KG1 (cell line): ENCODE results near the gene TPRN.

Experiments
- DNase-seq: peaks from one replicate; lab custom pipeline; 2025; lab: John Stamatoyannopoulos, UW

Gene TPRN

DNA sequence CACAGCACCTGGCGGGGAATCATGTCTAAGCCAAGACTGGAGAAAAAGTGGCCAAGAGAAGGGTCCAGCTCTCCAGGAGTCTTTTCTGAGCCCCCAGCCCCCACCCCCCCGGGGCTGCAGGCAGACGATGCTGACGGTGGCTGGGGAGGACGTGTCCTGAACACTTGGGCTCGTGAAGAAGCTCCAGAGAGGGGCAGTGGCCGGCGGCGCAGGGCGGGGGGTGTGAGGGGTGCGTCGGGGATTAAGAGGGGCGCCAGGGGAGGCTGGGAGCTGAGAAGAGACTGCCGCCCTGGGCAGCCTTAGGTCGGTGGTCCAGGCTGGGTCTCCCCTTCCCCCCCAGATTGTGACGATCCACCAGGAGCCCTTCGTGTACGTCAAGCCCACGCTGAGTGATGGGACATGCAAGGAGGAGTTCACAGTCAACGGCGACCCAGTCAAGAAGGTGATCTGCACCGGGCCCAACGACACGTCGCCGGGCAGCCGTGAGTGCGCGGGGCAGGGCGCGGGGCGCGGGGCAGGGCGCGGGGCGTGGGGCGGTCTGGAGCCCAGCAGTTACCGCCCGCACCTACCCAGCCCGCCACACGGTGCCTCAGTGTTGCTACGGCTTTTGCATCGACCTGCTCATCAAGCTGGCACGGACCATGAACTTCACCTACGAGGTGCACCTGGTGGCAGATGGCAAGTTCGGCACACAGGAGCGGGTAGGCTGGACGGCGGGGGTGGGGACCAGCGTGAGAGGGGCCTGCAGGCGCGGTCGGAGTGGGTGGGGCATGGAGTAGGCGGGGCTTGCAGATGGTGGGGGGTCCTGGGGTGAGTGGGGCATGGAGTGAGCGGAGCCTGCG, 39.6 kb downstream of the TPRN start:
- DNase-seq, result no peak

DNA sequence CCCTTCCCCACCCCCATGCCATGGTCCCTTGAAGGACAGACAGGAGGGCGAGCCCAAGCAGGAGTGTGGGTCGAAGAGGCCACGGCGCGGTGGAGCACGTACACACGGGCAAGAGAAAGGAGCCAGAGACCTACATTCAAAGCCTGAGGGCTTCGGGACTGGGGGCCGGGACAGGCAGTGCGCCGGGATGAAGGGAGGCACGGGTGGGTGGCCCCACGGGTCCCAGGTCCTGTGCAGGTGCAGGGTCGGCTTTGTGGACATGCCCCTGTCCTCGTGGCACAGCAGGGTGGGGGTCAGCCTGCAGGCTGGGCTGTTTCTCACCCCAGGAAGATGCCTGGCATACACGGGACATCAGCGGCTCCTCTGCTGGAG, 40.5 kb downstream of the TPRN start:
- DNase-seq, result no peak

DNA sequence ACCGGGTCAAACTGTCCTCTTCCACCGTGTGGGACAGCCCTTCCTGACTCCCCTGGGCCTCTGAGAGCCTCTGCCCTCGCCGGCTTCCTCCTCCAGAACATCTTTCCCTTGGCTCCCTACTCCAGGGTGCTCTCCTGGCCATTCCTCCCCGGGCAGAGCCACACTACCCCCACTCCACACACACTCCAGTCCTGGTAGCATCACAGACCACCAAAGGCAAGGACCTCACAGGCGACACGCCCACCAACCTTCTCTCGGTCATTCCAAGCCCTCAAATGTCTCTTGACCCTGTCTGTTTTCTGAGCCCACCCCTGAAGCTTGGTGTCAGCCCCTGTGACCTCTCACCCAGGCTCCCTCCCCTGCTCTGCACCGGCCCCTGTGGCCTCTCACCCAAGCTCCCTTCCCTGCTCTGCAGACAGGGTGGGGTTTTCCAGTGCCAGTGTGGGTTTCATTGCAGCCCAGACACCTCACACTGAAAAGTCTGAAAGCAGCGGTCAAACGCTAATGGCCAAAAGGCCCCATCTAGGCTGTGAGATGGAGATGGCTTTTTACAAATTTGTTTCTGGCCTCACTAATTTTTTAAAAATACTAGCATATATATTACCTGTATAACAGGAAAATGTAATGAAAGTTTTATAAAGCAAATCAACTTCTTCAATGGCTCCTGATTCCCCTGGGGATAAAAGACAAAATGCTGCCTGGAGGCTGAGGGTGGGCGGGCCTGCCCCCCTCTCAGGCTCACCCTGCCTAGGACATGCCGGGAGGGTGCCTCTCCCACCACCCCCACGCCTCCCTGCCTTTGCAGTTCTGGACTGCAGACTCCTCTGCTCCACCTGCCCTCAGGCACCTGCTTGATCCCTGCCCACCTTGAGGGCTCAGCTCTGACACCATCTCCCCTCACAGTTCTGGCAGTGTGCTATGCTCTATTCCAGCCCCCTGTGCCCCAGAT, 41.2 kb downstream of the TPRN start:
- DNase-seq, result no peak

DNA sequence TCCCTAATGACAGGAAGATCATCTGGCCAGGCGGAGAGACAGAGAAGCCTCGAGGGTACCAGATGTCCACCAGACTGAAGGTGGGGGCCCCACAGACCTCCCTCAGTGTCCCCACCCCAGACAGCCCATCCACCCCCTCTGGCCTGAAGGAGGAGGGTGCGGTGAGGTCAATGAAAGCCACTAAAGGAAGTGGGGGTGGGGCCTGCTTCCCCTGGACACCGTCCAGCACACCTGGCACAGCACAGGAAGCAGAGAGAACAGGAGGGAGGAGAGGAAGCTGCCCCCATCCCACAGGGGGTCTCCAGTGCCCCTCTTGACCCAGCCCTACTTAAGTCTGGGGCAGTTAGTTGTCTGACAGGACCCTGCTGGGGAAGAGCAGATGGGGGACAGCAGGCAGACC, 41.9 kb downstream of the TPRN start:
- no peak for DNase-seq

DNA sequence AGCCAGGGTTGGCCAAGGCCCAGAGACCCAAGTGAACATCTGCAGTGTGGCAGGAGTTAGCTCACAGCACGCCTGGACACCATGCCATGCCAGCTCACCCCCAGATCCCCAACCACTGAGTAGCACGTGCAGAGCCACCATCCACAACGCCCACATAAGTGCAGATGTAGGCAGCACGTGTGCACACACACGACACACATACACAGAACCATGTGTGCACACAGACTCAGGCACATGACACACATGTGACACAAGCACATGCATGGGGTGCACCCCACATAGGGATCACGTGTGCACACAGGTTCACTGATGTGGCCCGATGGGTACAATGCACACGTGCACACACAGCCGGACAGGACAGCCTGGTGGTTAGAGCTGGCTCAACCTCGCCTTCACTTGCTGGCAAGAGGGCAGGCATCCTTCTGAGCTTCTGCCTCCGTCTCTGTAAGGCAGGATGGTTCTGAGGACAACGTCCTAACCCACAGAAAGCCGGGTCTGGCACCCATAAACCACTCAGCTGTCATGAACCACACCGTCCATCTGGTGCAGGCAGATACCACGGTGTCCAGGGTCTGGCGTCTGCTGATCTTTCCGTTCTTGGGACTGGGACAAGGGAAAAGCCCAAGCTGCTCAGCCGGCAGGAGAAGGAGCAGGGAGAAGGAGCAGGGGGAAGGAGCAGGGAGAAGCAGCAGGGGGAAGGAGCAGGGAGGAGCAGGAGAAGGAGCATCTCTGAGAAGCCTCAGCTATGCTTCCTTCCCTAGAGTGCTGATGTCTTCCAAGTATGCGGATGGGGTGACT, 42.7 kb downstream of the TPRN start:
- DNase-seq, result no peak

DNA sequence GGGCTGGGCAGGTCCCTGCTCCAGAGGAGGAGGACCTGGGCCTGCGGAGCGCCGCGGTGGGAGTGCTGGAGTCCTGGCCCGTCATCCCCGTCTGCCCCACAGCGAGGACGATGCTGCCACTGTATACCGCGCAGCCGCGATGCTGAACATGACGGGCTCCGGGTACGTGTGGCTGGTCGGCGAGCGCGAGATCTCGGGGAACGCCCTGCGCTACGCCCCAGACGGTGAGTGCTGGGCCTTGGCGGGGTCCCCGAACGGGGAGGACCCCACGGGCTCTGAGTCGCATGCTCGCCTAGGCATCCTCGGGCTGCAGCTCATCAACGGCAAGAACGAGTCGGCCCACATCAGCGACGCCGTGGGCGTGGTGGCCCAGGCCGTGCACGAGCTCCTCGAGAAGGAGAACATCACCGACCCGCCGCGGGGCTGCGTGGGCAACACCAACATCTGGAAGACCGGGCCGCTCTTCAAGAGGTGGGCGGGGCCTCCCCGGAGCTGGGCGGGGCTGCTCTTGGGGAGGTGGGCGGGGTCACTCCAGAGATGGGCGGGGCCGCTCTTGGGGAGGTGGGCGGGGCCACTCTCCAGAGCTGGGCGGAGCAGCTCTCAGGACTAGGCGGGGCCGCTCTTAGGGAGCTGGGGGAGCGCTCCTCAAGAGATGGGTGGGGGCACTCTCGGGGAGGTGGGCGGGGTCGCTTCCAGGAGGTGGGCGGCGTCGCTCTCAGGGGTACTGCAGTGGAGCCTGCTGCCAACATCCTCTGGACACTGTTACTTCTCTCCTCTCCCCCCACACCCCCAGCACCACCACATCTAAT, 43.8 kb downstream of the TPRN start:
- DNase-seq, result no peak

DNA sequence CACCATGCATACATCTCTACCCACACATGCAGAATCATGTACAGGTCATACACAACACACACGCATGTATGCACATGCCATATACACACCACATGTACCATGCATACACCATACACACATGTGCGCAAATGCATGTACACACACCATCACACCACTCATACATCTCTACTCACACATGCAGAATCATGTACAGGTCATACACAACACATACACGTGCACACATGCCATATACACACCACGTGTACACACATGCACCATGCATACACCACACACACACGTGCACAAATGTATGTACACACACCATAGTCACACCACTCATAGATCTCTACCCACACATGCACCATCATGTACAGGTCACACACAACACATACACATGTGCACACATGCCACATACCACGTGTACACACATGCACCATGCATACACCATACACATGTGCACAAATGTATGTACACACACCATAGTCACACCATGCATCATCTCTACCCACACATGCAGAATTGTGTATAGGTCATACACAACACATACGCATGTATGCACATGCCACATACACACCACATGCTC, 47.6 kb downstream of the TPRN start:
- no peak for DNase-seq

DNA sequence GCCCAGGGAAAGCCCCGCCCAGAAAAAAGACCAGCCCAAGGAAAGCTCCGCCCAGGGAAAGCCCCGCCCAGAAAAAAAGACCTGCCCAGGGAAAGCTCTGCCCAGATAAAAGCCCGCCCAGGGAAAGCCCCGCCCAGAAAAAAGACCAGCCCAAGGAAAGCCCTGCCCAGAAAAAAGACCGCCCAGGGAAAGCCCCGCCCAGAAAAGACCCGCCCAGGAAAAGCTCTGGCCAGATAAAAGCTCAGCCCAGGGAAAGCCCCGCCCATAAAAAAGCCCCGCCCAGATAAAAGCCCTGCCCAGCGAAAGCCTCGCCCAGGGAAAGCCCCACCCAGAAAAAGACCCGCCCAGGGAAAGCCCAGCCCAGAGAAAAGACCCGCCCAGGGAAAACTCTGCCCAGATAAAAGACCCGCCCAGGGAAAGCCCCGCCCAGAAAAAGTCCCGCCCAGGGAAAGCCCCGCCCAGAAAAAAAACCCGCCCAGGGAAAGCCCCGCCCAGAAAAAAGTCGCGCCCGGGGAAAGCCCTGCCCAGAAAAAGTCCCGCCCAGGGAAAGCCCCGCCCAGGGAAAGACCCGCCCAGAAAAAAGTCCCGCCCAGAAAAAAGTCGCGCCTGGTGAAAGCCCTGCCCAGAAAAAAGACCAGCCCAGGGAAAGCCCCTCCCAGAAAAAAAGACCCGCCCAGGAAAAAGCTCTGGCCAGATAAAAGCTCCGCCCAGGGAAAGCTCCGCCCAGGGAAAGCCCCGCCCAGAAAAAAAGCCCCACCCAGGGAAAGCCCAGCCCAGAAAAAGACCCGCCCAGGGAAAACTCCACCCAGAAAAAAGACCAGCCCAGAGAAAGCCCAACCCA, 49.7 kb downstream of the TPRN start:
- DNase-seq, result no peak

DNA sequence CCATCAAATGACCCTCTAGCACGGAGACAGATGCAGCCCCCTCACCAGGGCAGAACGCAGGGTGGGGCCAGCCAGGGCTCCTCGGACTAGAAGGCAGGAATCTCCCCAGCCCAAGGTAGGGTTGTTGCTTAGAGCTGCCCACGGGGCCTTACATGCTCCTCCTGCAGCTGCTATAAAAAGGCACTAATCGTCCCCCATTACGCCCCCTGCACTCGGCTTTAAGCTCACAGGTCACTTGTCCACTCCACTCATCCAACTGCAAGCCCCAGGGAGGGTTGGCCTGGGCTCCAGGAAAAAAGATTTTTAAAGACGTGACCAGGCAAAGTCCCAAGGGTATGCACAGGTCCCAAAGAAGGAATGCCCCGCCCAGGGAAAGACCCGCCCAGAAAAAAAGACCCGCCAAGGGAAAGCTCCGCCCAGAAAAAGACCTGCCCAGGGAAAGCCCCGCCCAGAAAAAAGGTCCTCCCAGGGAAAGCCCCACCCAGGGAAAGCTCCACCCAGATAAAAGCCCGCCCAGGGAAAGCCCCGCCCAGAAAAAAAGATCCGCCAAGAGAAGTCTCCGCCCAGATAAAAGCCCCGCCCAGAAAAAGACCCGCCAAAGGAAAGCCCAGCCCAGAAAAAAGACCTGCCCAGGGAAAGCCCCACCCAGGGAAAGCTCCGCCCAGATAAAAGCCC, 50.5 kb downstream of the TPRN start:
- DNase-seq, result no peak

DNA sequence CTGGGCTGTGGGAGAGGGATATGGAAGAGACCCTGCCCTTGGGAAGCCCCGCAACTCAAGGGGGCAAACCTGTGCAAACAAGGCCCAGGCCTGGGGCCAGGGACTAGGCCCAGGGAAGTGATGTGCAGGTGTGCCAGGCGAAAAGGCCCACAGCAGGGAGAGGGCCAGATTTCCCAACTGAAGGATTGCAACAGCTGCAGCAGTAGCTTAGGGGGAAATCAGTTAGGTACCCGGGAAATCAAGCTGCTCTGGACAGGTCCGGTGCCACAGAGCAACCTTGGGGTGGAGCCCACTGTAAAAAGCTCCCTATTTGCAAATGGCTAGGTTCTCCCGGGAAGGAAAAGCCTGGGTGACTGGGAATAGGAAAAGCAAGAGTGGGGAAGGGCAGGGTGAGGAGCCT, 51.2 kb downstream of the TPRN start:
- DNase-seq, result no peak

DNA sequence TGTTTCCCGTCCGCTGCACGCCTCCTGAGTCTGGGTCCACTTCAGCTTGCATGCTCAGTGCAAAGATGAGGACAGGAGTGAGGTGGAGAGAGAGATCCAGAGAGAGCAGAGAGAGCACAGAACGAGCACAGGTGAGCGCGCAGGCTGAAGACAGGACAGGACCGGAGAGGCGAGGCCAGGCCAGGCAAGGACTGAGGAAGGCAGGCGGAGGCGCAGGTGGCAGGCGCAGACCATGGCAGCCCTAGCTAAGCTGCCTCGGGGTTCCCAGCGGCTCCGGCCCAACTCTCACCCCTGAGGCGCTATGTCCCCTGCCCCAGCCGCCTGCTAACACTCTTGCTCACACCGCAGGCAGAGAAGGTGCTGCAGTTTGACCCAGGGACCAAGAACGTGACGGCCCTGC, 51.9 kb downstream of the TPRN start:
- DNase-seq, result no peak

DNA sequence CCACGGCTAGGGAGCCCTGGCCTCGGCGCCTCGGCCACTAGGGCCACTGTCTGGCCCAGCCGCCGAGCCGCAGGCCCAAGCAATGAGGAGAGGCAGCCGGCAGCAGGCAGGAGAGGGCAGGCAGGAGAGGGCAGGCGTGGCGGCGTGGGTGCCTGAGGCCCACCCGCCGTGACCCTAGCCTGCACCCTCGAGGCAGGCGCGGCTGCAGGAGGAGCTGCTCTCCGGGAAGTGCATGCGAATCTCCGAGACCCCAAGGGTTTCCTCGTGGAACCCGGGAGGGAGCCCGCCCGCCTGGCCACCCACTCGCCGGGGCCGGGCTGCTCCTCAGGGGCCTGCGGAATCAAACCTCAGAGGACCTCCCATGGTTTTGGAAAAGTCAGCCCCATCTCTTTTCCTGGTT, 52.3 kb downstream of the TPRN start:
- no peak for DNase-seq

DNA sequence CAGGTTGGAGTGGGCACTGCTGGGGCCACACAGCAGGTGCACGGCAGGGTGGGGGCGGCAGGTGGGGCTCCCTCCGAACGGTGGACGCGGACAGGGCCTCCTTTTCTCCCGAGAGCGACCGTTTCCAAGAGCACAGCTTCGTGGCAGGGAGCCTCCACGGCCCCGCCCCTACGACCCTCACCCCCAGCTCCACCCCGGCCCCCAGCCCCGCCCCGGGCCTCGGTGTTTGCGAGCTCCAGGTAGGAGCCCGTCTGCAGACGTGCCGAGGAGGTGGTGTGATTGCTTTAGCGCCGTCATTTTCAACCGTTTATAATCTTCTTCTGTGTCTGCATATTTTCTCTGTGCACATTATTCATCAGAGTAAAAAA, 52.8 kb downstream of the TPRN start:
- DNase-seq, result no peak

DNA sequence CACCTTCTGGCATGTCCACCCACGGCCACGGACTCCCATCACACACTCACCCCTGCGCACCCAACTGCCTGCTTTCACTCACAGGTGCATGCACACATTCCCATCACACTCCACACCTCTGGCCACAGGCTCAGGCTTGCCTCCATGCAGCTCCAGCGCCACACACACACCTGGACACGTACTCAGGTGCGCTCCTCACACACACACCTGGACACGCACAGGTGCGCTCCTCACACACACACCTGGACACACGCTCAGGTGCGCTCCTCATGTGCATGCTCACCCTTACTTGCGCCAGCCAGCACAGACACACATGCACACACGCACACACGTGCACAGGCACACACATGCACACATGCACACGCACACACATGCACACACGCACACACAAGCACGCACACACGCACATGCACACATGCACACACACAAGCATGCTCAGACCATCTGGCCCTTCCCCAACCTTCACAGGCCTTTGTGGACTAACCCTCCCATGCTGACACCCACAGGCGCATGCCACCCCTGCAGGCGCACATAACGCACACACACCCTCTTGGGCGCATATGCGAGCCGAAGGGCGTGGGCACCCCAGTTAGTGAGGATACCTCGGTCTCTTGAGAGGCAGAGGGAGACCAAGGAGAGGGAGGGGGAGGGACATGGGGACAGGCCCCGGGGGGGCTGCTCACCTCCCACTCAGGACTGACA, 53.3 kb downstream of the TPRN start:
- DNase-seq, result no peak

DNA sequence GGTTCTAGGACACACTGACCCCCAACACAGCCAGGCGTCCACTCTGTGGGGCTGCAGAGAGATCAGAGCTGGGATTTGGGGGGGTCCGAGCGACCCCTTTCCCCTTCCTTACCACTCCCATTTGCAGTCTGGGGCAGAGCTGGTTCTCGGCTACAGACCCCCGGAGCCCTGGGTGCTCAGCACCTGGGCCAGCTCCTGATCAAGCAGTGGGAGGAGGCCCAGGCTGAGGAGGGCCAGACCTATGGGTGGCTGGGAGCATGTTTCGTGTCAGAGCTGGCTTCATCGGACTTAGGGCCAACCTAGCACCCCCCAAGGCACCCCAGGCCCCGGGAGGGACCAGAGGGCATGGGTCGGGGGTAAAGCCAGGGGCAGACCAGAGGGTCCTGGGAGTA, 54.0 kb downstream of the TPRN start:
- no peak for DNase-seq

DNA sequence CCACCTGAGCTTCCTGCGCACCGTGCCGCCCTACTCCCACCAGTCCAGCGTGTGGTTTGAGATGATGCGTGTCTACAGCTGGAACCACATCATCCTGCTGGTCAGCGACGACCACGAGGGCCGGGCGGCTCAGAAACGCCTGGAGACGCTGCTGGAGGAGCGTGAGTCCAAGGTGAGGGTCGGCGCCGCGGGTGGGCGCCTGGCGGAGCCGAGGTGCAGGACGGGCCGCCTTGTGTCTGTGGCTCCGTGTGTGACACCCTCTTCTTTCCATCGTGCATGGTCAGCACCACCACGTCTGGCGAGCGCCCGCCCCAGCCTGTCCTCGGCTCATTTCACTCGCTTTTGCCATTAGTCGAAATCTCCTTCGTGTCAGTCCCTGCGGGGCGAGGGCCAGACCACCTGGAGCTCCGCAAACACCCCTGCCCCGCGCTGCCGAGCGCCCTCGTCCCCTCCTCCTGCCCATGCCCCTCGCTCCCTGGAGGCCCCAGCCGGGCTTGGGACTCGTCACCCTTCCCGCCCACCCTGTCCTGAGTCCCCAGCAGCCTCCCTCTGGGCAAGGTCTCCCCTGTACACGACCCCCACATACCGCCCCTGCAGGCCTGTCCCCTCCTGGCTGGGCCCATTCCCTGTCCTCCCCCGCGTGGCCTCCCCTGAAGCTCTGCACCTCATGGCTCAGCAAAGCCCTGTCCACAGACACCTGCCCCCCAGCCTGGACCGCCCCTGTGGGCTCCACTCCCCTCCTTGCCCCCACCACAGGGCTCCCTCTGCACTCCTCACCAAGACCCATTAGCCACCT, 54.6 kb downstream of the TPRN start:
- no peak for DNase-seq

DNA sequence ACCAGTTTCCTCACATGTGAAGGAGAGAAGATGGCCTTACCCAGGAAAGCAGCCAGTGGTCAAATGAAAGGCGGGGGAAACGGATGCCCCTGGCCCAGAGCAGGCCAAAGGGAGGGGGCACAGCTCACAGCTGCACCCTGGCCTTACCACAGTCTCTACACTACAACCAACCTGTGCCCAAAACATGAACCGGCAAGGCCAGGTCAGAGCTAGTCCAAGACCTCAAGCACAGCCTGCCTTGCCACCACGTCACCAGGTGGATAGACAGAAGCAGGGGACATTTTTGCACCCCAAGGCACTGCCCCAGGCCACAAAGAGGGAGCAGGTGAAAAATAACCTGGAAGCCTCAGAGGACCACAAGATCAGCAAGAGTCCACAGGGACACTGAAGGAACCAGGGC, 57.1 kb downstream of the TPRN start:
- no peak for DNase-seq
